ENCODE measurements around the gene CNOT6.

DNA sequence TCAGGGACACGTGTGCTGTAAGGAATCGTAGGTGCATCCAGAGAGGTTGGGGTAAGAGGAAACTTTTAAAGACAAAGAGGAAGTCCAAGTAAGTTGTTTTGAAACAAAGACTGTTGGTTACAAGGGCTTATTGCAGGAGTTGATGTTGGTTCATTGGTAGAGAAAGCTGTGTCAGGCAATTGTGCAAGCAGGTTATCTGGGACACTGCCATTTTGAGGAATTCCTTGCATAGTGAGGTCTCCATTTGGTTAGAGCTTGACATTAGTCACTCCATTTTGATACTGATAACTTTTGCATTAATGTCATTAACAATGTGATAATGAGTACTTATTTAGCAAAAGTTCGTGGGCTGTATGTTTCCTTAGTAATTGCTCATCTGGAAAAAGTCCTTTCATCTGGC is 24.9 kb downstream of the CNOT6 start:
- TF ChIP-seq, protein P1, sequence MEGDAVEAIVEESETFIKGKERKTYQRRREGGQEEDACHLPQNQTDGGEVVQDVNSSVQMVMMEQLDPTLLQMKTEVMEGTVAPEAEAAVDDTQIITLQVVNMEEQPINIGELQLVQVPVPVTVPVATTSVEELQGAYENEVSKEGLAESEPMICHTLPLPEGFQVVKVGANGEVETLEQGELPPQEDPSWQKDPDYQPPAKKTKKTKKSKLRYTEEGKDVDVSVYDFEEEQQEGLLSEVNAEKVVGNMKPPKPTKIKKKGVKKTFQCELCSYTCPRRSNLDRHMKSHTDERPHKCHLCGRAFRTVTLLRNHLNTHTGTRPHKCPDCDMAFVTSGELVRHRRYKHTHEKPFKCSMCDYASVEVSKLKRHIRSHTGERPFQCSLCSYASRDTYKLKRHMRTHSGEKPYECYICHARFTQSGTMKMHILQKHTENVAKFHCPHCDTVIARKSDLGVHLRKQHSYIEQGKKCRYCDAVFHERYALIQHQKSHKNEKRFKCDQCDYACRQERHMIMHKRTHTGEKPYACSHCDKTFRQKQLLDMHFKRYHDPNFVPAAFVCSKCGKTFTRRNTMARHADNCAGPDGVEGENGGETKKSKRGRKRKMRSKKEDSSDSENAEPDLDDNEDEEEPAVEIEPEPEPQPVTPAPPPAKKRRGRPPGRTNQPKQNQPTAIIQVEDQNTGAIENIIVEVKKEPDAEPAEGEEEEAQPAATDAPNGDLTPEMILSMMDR (IDR thresholded peaks at IDR 0.05): no peak
- TF ChIP-seq POLR2A (IDR thresholded peaks at IDR 0.05): no peak
- TF ChIP-seq EP300 (IDR thresholded peaks at IDR 0.05; ENCODE audit: low read depth): no peak
- no peak for TF ChIP-seq POLR2AphosphoS5 (IDR thresholded peaks at IDR 0.05)

All from transverse colon (tissue), 4 donors.